HG02885 (cell line): ENCODE measurements around the gene PPAT.
A peak's percentile ranks its signal among the peaks of the same experiment; 100 is the strongest.
"Not testable (repeated sequence)": the region's sequence is repeated elsewhere in the genome, so short reads cannot be mapped to it uniquely, and the experiment has no call there.

Source experiments
- ATAC-seq: cut with Tn5 transposase; IDR thresholded peaks from one replicate; pipeline ENCODE4 v1.9.1; 2021; ENCODE audit warnings: mild to moderate bottlenecking; ENCODE audit not compliant: unreplicated experiment, poor library complexity

The PPAT gene

GRCh38 chr4:56387023-56388001, 48.1 kb downstream of the PPAT start, which contains the start of gene AASDH:
TSS of gene AASDH (minus strand) at chr4:56387491. CDS start at chr4:56384299, 3,192 bp downstream.
- ATAC-seq, result peak; percentile 95

- ATAC-seq, result no peak
These were observed 49.3 kb downstream of the PPAT start for GRCh38 chr4:56386091-56386490.

- ATAC-seq, result no peak
These were observed 60.0 kb downstream of the PPAT start for GRCh38 chr4:56375458-56375857.

DNA sequence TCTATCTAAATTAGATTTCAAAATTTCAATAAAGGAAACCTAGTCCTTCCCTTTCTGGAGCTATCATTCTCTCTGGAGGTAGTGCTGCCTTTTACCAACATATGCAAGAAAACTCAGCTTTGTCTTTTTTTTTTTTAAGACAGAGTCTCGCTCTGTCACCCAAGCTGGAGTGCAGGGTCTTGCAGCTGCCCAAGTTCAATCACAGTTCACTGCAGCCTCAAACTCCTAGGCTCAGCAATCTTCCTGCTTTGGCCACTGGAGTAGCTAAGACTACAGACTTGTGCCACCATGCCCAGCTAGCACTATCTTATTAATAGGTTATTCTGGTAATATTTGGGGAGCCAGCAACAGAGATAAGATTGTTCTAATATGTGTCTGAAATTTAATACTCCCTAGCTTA, 60.5 kb downstream of the PPAT start:
- ATAC-seq, result no peak

- no peak for ATAC-seq
These were observed 62.6 kb downstream of the PPAT start for GRCh38 chr4:56372774-56373173.

DNA sequence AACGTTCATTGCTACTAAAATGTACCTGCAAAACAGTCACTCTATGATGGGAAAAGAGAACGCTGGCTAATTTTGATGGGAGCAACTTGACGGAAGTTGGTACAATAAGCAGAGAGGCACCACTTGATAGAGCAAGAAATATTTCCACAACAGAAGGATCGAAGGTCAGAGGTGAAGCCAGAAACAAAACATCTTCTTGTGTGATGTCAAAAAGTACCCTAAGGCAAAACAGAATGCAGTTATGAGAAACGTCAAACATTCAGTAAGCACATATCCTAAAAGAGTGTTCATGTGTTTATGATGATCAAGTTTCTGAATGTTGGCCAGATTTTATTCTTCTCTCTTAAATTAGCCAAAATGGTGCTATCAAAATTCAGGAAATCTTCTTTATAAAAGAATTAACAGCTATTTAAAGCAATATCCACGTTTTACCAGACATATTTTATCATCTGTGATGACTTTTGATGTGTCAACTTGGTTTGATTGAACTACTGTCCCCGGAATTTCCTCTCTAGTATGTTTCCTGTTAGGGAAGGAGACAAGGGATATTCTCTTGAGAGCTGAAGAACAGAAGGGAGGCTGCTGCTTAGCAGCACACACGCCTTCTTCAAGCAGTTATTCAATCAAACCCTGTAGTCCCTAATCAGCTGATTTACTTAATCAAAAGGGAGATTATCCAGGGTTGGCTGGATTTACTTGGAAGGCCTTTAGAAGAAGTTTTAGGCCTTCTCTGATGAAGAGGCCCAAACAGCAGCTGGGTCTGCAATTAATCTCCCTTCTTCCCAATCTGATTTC, 63.8 kb downstream of the PPAT start:
- no peak for ATAC-seq

- ATAC-seq, result no peak
These were observed 65.0 kb downstream of the PPAT start for GRCh38 chr4:56370377-56370776.

DNA sequence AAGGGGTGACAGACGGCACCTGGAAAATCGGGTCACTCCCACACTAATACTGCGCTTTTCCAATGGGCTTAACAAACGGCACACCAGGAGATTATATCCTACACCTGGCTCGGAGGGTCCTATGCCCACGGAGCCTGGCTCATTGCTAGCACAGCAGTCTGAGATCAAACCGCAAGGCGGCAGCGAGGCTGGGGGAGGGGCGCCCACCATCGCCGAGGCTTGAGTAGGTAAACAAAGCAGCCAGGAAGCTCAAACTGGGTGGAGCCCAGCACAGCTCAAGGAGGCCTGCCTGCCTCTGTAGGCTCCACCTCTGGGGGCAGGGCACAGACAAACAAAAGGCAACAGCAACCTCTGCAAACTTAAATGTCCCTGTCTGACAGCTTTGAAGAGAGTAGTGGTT, 72.4 kb downstream of the PPAT start:
- ATAC-seq, result not testable (repeated sequence)

- ATAC-seq, result no peak
These were observed 75.3 kb downstream of the PPAT start for GRCh38 chr4:56360071-56360470.

GRCh38 chr4:56356650-56357049, 78.8 kb downstream of the PPAT start:
- no peak for ATAC-seq

GRCh38 chr4:56348576-56348975, 86.8 kb downstream of the PPAT start:
- no peak for ATAC-seq

DNA sequence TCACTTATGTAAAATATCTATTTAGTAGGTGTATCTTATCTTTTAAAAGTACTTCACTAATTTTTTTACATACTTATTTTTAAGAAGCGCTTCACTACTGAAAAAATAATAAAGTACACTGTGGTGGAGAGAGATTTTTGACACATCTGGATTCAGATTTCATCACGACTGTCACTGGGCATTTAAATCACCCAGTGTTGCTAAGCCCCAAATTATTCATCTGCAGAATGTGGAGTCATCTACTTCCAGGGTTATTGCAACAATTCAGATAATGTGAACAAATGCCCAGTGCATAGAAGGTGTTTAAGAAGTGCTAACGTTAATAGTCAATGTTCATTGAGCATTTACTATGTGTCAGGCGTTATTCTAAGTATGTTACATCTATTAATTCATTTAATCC, 90.0 kb downstream of the PPAT start:
- no peak for ATAC-seq
